ENCODE results near the gene CYP3A7. TPM values are rescaled to one million over a fixed set of nuclear protein-coding genes. Genes with fewer than 3 reads are reported as not detected.

Gene CYP3A7
- polyA plus RNA-seq (2011; rRNA removed), result 0.16 and 0.34 TPM in 2 replicates
- polyA plus RNA-seq (2012; cell fraction: cytosol; rRNA removed), result not detected in 2 replicates
- not detected in 2 replicates for polyA plus RNA-seq (2012; cell fraction: nucleus; rRNA removed)
- 0.14 TPM in 1 of 3 replicates, not detected in the others for polyA plus RNA-seq (2017; fragmentation: RNase III; extraction: RNeasy Plus Mini Kit Qiagen cat#74134 plus additional on column Dnase treatment)
- not detected in 2 replicates for polyA minus RNA-seq (2011; rRNA and poly(A)+ RNA removed)

GRCh38 chr7:99734987-99735386 is at the start of gene CYP3A7:
Gene CYP3A7, minus strand, starts transcription at chr7:99735196. Its CDS starts 103 bp downstream, at chr7:99735093.
- WGBS (ENCODE audit: missing lambda C conversion rate), result 65% methylated on average over 5 of the region's 5 CpGs
- Histone ChIP-seq H3K4me2 (no peak within 1 kb of the TSS), H3K4me3 (no peak within 1 kb of the TSS), H3K27ac (no peak within 1 kb of the TSS), H3K4me1 (peaks cover 1% of the 10 kb centered on the region), H3K9me3 (no peaks in the 10 kb centered on the region)
- FAIRE-seq (no peak), DNase-seq (ENCODE audit: low read depth in 1 of 2, low spot score in 1 of 2) (no peak), ATAC-seq (no peak)
- ChIA-PET CTCF (interaction anchor here (0.7 to 1.4 kb wide), 3 partner anchors 17 to 103 kb away, joined by 3 read pairs; no protein-coding TSS in a partner anchor), POLR2A (no interaction called here)
- TF ChIP-seq EHF (CRISPR knock-in tag; IDR thresholded peaks at IDR 0.05), result no peak
- TF ChIP-seq HEYL (CRISPR knock-in tag; IDR thresholded peaks at IDR 0.05), result no peak
- TF ChIP-seq, protein P1, sequence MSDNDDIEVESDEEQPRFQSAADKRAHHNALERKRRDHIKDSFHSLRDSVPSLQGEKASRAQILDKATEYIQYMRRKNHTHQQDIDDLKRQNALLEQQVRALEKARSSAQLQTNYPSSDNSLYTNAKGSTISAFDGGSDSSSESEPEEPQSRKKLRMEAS (IDR thresholded peaks at IDR 0.05), result no peak
- TF ChIP-seq CBX2 (IDR thresholded peaks at IDR 0.05; ENCODE audit: borderline replicate concordance, low read depth), result no peak
- no peak for TF ChIP-seq NFE2L2 (conservative IDR thresholded peaks at IDR 0.05; ENCODE audit: low read length)
- no peak for TF ChIP-seq MYC (IDR thresholded peaks at IDR 0.05; ENCODE audit: borderline replicate concordance, low read length)
- TF ChIP-seq BHLHE40 (IDR thresholded peaks at IDR 0.05; ENCODE audit: low read depth, low read length), result no peak
- TF ChIP-seq NR3C1 (IDR thresholded peaks at IDR 0.05), result no peak
- TF ChIP-seq EHMT2 (IDR thresholded peaks at IDR 0.05; ENCODE audit: low read depth), result no peak
- no peak for TF ChIP-seq HOXB5 (CRISPR knock-in tag; IDR thresholded peaks at IDR 0.05)
- no peak for TF ChIP-seq TFCP2L1 (CRISPR knock-in tag; IDR thresholded peaks at IDR 0.05)

DNA sequence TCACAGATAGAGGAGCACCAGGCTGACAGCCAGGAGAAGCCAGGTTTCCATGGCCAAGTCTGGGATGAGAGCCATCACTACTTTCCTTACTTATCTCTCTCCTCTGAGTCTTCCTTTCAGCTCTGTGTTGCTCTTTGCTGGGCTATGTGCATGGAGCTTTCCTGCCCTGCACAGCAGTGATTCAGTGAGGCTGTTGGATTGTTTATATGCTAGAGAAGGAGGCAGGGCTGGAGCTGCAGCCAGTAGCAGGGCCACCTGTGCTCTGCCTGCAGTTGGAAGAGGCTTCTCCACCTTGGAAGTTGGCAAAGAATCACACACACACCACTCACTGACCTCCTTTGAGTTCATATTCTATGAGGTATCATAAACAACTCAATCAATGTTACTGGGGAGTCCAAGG is 49.0 kb upstream of the CYP3A7 start, which contains the start of gene CYP3A4:
TSS of gene CYP3A4 (minus strand) at position 178 of the 400 bp plus-strand sequence. CDS start at position 75, 103 bp downstream.
- no peaks in the 10 kb centered on the region for H3K9me3 ChIP-seq
- CTCF ChIA-PET, result interaction anchor here (2.6 kb wide), 1 partner anchor 11 kb away, joined by 10 read pairs; no protein-coding TSS in a partner anchor
- ATAC-seq (no peak), FAIRE-seq (no peak), DNase-seq (ENCODE audit: low read depth in 1 of 2, low spot score in 1 of 2) (no peak)
- no peak within 1 kb of the TSS for H3K4me3 ChIP-seq
- no peak within 1 kb of the TSS for H3K4me2 ChIP-seq
- no peak within 1 kb of the TSS for H3K27ac ChIP-seq
- TF ChIP-seq RARB (CRISPR knock-in tag; IDR thresholded peaks at IDR 0.05), result no peak
- TF ChIP-seq KDM1A (IDR thresholded peaks at IDR 0.05; ENCODE audit: low read depth), result no peak
- TF ChIP-seq BHLHE40 (IDR thresholded peaks at IDR 0.05; ENCODE audit: low read depth, low read length), result no peak
- TF ChIP-seq ESRRA (IDR thresholded peaks at IDR 0.05; ENCODE audit: borderline replicate concordance, low read length), result no peak
- TF ChIP-seq MAFK (IDR thresholded peaks at IDR 0.05; ENCODE audit: partially characterized antibody), result no peak
- TF ChIP-seq MYC (IDR thresholded peaks at IDR 0.05; ENCODE audit: borderline replicate concordance, low read length), result no peak
- TF ChIP-seq CBX2 (IDR thresholded peaks at IDR 0.05; ENCODE audit: borderline replicate concordance, low read depth), result no peak
- no peak for TF ChIP-seq FOSL2 (IDR thresholded peaks at IDR 0.05)
- no peak for TF ChIP-seq FOSL2 (CRISPR knock-in tag; IDR thresholded peaks at IDR 0.05)
- TF ChIP-seq RAD21 (conservative IDR thresholded peaks at IDR 0.05 in 1 of 2, IDR thresholded peaks at IDR 0.05 in 1 of 2), result no peak
- TF ChIP-seq EHMT2 (IDR thresholded peaks at IDR 0.05; ENCODE audit: low read depth), result no peak
- TF ChIP-seq SMC3 (IDR thresholded peaks at IDR 0.05), result no peak
- TF ChIP-seq EP300 (IDR thresholded peaks at IDR 0.05), result no peak
- no peak for TF ChIP-seq ZNF302 (CRISPR knock-in tag; IDR thresholded peaks at IDR 0.05)
- H3K4me1 ChIP-seq, result no peaks in the 10 kb centered on the region
- POLR2A ChIA-PET, result no interaction called here

DNA sequence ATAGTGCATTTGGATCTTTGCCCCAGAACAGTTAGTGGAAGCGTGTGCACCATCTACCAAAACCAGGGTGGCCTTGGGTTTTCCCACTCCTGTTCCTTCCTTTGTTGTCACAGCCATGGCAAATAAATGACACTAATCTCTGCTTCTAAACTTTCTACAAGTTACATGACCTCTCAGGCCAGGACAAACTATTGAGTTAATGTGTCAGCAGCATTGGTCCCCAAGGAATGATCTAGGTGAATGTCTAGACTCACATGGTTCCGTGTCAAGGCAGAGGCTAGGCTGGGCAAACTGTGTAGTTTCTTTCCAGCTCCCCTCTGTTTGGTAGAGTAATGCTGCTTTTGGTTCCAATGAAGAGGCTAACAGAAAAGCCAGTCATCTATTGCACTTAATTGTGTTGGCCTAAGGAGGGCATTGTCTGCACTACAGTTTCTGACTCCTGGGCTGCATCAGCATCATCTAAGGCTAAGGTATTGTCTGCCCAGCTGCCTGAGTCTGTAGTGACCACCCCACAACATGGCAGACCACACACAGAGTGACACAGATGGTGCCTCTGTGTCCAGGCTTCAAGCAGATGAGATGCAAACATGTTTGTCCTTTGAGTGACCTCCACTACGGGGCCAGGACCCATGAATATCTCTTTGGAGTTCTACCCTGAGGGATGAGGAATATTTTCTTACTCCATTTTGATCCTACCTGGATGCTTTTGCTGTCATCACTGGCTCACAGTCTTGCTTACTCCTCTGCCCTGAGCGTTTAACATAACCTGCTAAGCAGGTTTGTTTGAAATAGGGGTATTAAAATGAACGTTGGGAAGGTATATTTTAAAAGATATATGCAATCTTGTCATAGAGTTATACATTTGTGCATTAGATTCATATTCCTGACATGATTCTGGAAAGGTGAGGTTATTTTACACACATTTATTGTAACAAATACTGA is 47.3 kb upstream of the CYP3A7 start:
- FAIRE-seq (no peak), ATAC-seq (no peak; a peak in 1 of 6 replicates)
- TF ChIP-seq CBX2 (IDR thresholded peaks at IDR 0.05; ENCODE audit: borderline replicate concordance, low read depth) (no peak), CHD4 (IDR thresholded peaks at IDR 0.05; ENCODE audit: borderline replicate concordance) (no peak), POLR2A (IDR thresholded peaks at IDR 0.05; ENCODE audit: low read length) (no peak), MYC (IDR thresholded peaks at IDR 0.05; ENCODE audit: borderline replicate concordance, low read length) (no peak), HDAC2 (IDR thresholded peaks at IDR 0.05) (no peak), MAZ (IDR thresholded peaks at IDR 0.05; ENCODE audit: borderline replicate concordance, low read depth, low read length) (no peak), ZFP36 (IDR thresholded peaks at IDR 0.05; ENCODE audit: borderline replicate concordance, partially characterized antibody) (no peak), RNF2 (IDR thresholded peaks at IDR 0.05; ENCODE audit: borderline replicate concordance, low read depth) (no peak), REST (IDR thresholded peaks at IDR 0.05) (no peak)
- TF ChIP-seq, protein P2, sequence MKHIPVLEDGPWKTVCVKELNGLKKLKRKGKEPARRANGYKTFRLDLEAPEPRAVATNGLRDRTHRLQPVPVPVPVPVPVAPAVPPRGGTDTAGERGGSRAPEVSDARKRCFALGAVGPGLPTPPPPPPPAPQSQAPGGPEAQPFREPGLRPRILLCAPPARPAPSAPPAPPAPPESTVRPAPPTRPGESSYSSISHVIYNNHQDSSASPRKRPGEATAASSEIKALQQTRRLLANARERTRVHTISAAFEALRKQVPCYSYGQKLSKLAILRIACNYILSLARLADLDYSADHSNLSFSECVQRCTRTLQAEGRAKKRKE (CRISPR knock-in tag; IDR thresholded peaks at IDR 0.05; ENCODE audit: low read depth), result no peak

More for the DNA sequence above, 47.3 kb upstream of the CYP3A7 start:
- H3K4me3 ChIP-seq, result no peak overlapping the region
- ChIA-PET CTCF (no interaction called here), POLR2A (no interaction called here)
- no peak overlapping the region for H3K4me2 ChIP-seq
- no peak for DNase-seq (ENCODE audit: low read depth in 1 of 2, low spot score in 1 of 2)
- no peaks in the 10 kb centered on the region for H3K4me1 ChIP-seq
- H3K27ac ChIP-seq, result no peak overlapping the region
- H3K9me3 ChIP-seq, result no peaks in the 10 kb centered on the region
- 30% methylated on average over 5 of the region's 5 CpGs for WGBS (ENCODE audit: missing lambda C conversion rate)

Measured in A549 (cell line).